ENCODE measurements around the gene FBXL13. TPM values are rescaled to one million over a fixed set of nuclear protein-coding genes. Genes with fewer than 3 reads are reported as not detected.

The FBXL13 gene
- total RNA-seq, 2 donors from 2014 or later, result 0.45 to 1.1 TPM

DNA sequence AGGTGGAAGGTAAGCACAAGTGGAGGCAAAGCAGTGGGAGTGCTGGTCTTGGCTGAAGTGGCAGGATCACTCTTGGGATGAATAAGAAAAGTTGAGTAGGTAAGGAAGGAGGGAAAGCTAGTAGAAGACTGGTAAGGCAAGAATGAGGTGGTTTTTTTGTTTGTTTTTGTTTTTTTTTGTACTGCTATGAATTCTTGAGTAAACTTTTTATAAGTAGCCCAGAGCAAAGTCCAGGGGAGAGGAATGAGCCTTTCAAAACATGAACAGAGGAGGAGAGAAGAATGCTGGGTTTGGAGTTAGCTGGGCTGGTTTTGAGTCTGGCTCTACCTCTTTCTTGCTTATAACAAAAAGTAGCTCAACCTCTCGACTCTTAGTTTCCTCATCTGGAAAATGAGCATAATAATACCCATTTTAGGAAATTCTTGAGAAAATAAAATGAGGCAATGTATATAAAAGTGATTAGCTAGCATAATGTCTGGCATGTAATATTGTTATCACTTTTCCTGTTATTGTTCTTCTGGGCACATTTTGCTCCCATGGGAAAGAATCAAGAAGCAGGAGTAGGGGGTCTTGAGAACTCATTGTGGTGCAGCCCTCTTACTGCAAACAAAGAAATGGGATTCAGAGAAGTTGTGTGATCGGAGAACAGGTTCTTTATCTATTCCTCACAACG is 185.9 kb downstream of the FBXL13 start:
- no peak for ATAC-seq (replicated peaks)

DNA sequence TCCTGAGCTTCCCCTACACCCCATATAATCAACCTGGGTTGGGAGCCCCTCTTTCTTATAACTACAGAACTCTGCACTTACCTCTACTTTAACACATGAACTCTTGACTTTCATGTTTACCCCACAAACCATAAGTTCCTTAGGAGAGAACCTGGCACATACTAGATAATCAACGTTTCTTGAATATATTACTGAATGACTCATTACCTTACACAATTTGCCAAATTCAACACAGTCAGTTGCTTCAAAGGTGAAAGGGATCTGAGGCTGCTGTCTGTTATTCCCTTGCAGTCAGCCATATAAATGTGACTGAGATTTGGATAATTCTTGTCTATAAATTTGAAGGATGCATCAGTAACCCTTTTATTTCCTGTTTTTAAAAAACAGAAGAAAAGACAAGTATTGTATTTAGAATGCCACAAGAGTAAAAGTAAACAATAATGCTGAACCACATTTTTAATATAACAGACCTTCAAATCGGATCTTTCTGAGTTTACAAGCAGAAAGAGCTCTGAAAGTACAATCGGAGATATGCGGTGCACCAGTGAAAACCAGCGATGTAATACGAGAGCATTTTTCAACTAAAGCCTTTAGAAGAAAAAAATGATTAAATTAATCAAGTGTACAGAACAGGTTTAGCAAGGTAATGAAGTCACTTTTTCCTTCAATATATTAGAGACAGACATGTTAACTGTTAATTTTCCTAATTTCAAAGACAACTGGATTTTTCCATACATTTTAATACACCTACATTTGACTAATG is 191.3 kb downstream of the FBXL13 start:
- ATAC-seq (replicated peaks), result no peak
- Mint-ChIP-seq H3K4me1 (no peaks in the 10 kb centered on the region), H3K9me3 (no peaks in the 10 kb centered on the region)

More for the DNA sequence above, 185.9 kb downstream of the FBXL13 start:
- Mint-ChIP-seq H3K36me3 (ENCODE audit: low read depth) (no peaks in the 10 kb centered on the region), H3K27ac (no peak overlapping the region), H3K27me3 (peaks cover 7% of the 10 kb centered on the region), H3K4me3 (no peak overlapping the region), H3K4me1 (no peaks in the 10 kb centered on the region), H3K9me3 (no peaks in the 10 kb centered on the region)

DNA sequence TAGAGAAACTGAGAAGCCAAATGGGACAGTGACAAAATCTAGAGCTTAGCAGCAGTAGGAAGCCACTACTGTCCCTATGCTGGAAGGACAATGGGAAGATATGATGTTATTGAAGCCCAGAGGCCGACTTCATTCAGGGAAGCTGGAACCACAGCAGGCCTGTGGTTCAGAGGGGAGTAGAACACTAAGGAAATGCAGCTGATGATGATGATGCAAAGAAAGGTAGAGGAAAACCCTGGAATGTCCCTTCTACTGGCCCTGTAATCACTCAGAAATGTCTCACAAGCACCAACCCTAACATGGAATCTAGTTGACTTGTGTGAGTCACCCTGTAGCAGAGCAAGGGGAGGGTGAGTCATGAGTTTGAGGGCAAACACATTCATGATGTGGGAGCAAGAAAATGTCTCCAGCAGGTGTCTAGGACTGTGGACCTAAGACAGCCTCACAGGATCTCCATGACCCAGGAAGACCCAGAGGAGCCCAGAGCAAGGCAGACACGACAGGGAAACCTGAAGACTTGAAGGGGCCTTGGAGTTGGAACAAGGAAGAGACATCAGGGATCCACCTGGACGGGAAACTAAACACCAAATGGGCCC is 198.8 kb downstream of the FBXL13 start:
- Mint-ChIP-seq H3K9me3 (peaks cover 4% of the 10 kb centered on the region), H3K27me3 (no peaks in the 10 kb centered on the region), H3K4me1 (peaks cover 25% of the 10 kb centered on the region), H3K4me3 (peak overlapping the region; percentile 33), H3K27ac (peak overlapping the region; percentile 78), H3K36me3 (ENCODE audit: low read depth) (no peaks in the 10 kb centered on the region)
- peak; percentile 91 for ATAC-seq (replicated peaks)

More for the DNA sequence above, 191.3 kb downstream of the FBXL13 start:
- Mint-ChIP-seq H3K27me3 (peaks cover 4% of the 10 kb centered on the region), H3K36me3 (ENCODE audit: low read depth) (no peaks in the 10 kb centered on the region), H3K4me3 (no peak overlapping the region), H3K27ac (no peak overlapping the region)

DNA sequence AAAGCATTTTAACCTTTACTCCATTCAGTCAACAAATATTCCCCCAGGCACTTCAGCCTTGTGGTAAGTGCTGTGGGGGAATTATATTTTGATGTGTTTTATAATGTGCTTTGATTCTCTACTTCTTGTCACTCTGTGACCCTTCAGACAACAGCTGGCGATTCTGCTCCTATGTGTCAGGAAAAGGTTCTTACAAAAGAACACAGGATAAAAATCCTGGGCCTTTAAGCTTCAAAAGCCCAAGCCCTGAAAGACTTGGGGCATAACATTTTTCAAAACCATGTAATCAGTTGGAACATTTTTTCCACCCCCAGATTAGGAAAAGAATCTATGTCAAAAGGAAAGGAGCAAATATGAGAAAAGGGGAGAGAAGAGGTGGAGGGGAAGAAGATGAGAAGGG is 199.6 kb downstream of the FBXL13 start:
- Mint-ChIP-seq H3K9me3 (peaks cover 4% of the 10 kb centered on the region), H3K4me3 (no peak overlapping the region), H3K36me3 (ENCODE audit: low read depth) (no peaks in the 10 kb centered on the region), H3K27me3 (no peaks in the 10 kb centered on the region), H3K27ac (peak overlapping the region; percentile 78), H3K4me1 (peaks cover 25% of the 10 kb centered on the region)
- no peak for ATAC-seq (replicated peaks)

DNA sequence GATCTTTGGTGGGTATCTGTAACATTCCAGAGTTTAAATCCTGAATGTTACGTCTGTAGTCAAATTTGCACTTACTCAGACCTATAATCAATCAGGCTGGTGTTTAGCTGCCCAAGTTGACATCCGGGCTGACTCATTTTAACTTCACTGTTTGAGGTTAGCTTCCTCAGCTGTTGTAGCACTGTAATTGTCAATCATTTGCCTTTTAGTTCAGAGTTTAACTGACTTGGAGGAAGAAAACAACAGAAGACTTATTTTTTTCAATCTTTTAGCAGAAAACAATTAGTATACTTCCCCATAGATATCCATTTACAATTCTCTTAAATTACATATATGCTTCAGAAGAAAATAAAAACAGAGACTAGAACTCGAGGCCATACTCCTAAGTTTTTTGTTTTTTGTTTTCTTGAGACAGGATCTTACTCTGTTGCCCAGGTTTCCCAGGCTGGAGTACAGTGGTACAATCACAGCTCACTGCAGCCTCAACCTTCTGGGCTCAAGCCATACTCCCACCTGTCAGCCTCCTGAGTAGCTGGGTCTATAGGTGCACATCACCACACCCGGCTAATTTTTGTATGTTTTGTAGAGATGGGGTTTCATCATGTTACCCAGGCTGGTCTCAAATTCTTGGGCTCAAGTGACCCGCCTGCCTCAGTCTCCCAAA is 200.3 kb downstream of the FBXL13 start:
- peak overlapping the region; percentile 46 for H3K4me3 Mint-ChIP-seq
- H3K27ac Mint-ChIP-seq, result peak overlapping the region; percentile 77
- ATAC-seq (replicated peaks), result peak; percentile 81
- no peaks in the 10 kb centered on the region for H3K27me3 Mint-ChIP-seq
- H3K36me3 Mint-ChIP-seq (ENCODE audit: low read depth), result no peaks in the 10 kb centered on the region
- H3K9me3 Mint-ChIP-seq, result peaks cover 4% of the 10 kb centered on the region
- peaks cover 25% of the 10 kb centered on the region for H3K4me1 Mint-ChIP-seq

DNA sequence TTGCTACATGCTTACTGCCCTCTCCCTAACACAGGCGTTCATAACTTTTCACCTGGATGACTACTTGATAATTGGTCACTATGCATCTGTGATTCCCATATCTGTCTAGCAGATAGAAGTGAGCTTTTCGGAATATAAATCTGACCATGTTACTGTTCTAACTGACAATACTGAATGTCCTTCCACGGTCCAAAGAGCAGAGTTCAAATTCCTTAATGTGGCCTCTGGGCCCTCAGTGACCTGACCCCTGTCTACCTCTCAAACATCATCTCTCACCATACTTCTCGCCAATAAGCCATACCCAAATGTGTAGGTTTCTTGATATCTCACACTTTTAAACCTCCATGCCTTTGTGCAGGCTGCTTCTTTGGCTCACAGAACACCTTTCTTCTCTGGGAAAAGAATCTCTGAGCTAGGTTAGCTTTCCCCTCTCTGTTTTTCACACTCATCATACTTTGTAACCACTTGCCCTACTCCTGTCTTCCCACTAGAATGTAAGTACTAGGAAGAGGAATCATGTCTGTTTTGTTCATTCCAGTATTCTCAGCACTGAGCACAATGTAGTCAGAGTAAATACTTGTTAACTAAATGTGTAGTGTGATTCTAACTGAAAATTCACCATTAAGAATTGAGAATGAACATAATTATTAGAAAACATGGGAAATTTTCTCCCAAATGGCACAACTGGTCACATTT is 201.0 kb downstream of the FBXL13 start:
- H3K4me1 Mint-ChIP-seq, result peaks cover 25% of the 10 kb centered on the region
- H3K27ac Mint-ChIP-seq, result peak overlapping the region; percentile 77
- no peaks in the 10 kb centered on the region for H3K27me3 Mint-ChIP-seq
- H3K9me3 Mint-ChIP-seq, result peaks cover 4% of the 10 kb centered on the region
- H3K36me3 Mint-ChIP-seq (ENCODE audit: low read depth), result no peaks in the 10 kb centered on the region
- H3K4me3 Mint-ChIP-seq, result peak overlapping the region; percentile 46
- ATAC-seq (replicated peaks), result peak; percentile 30

DNA sequence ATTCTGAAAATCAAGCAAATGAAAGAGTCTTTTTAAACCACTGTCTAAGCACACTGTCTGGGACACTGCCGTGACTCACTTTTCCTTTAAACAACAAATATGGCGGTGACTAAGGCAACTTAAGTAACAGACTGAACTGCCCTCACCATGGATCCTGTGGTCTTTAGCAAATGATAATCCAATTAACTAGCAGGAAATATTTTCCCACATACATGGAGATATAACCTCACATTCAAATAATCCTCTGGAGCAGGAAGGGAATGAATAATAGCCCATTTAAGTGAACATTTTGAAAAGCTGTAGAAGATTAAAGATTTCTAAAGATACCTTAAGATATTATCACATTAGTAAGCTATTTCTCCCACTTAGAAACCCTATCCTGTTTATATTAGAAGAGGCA is 202.1 kb downstream of the FBXL13 start:
- Mint-ChIP-seq H3K27ac (peak overlapping the region; percentile 26), H3K36me3 (ENCODE audit: low read depth) (no peaks in the 10 kb centered on the region), H3K9me3 (peaks cover 4% of the 10 kb centered on the region), H3K27me3 (no peaks in the 10 kb centered on the region), H3K4me3 (no peak overlapping the region), H3K4me1 (peaks cover 25% of the 10 kb centered on the region)
- no peak for ATAC-seq (replicated peaks)

DNA sequence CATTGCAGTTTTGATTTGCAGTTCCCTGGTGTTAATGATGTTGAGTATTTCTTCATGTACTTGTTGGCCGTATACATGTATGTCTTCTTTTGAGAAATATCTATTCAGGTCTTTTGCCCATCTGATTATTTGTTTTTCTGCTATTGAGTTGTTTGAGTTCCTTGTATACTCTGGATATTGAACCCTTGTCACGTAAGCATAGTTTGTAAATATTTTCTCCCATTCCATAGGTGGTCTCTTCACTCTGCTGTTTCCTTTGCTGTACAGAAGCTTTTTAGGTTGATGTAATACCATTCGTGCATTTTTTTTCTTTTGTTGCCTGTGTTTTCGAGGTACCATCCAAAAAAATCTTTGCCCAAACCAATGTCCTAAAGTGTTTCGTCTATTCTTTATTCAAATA is 205.4 kb downstream of the FBXL13 start:
- Mint-ChIP-seq H3K4me1 (peaks cover 10% of the 10 kb centered on the region), H3K36me3 (ENCODE audit: low read depth) (no peaks in the 10 kb centered on the region), H3K4me3 (no peak overlapping the region), H3K9me3 (no peaks in the 10 kb centered on the region), H3K27ac (no peak overlapping the region), H3K27me3 (peaks cover 3% of the 10 kb centered on the region)
- ATAC-seq (replicated peaks), result no peak

DNA sequence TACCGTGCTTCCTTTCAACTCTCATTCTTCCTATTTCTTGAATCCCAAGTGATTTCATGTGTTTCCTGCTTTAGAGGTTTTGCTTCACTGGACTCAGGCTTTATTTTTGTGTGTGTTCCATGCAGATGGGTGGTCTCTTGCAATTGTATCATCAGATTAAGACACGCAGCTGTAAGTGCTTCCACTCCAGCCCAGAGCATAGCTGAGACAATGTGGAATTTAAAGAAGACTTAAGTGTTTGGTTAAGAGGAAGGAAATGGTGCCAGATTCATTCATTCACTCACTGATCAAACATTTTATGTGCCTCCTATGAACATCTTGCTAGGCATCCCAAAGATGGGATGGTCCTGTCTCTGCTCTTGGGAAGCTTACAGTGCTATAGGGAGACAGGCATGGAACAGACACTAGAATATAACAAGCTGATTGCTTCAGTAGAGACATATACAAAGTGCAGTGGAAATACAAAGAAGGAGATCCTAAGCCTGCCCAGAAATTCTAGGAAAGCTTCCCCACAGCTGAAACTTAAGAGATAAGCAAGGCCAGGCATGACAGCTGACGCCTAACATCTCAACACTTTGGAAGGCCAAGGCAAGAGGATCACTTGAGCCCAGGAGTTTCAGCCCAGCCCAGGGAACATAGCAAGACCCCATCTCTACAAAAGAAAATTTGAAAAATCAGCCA is 207.9 kb downstream of the FBXL13 start:
- no peak for ATAC-seq (replicated peaks)
- Mint-ChIP-seq H3K36me3 (ENCODE audit: low read depth) (no peaks in the 10 kb centered on the region), H3K9me3 (no peaks in the 10 kb centered on the region), H3K4me3 (no peak overlapping the region), H3K27ac (no peak overlapping the region), H3K4me1 (no peaks in the 10 kb centered on the region), H3K27me3 (peaks cover 3% of the 10 kb centered on the region)

DNA sequence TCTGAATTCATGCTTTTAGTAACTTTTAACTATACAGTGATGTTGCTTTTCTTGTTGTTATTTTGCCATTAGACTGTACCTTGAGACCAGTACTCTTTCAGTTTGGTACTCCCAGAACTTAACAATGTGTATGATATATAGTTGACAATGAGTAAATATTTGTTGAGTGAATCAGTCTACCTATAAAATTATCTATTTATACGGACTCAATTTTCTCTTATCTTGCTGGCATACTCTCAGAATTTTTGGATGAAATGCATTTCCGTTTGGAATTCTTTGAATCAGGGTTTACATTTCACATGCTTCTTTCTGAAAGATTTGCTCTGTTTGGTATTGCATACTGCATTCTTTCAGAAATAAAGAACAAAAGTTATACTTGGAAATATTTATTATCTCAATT is 209.6 kb downstream of the FBXL13 start:
- ATAC-seq (replicated peaks), result no peak
- Mint-ChIP-seq H3K27ac (no peak overlapping the region), H3K9me3 (no peaks in the 10 kb centered on the region), H3K27me3 (peaks cover 3% of the 10 kb centered on the region), H3K36me3 (ENCODE audit: low read depth) (no peaks in the 10 kb centered on the region), H3K4me1 (no peaks in the 10 kb centered on the region), H3K4me3 (no peak overlapping the region)

DNA sequence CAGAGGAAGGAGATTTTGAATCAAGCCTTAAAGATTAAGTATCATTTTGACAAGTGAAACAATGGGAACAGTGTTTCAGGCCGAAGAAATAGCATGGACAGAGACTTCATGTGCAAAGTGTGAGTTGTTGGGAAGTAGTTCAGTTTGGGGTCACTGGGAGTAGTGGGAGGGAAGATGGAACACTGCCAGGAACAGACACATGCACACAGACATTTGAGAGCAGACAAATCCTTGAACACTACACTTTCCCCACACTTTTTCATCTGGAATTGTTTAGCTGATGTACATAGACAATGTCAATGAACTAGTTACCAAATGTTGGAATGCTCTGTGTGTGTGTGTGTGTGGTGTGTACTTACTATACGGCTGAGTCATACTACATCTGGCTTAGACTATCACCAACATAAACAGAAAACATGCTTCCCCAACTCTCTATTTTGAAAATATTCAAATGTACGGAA is 214.2 kb downstream of the FBXL13 start:
- no peak for ATAC-seq (replicated peaks)
- no peaks in the 10 kb centered on the region for H3K27me3 Mint-ChIP-seq
- H3K27ac Mint-ChIP-seq, result no peak overlapping the region
- no peaks in the 10 kb centered on the region for H3K4me1 Mint-ChIP-seq
- H3K9me3 Mint-ChIP-seq, result no peaks in the 10 kb centered on the region
- H3K4me3 Mint-ChIP-seq, result no peak overlapping the region
- H3K36me3 Mint-ChIP-seq (ENCODE audit: low read depth), result no peaks in the 10 kb centered on the region

DNA sequence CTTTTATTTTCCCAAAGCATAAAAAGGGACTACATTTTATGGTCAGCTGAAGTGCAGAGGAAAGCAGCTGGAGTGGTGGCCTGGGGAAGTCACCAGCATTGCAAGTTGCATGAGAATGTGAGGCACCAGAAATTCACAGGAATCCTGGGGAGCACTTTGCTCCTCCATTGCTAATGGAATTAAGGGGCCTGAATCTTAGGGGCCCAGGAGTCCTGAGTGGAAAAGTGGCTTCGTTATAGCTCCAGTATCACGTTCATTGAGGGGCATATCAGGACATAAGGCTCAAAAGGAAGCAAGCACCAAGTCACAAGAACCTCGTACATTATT is 214.8 kb downstream of the FBXL13 start:
- no peak overlapping the region for H3K27ac Mint-ChIP-seq

DNA sequence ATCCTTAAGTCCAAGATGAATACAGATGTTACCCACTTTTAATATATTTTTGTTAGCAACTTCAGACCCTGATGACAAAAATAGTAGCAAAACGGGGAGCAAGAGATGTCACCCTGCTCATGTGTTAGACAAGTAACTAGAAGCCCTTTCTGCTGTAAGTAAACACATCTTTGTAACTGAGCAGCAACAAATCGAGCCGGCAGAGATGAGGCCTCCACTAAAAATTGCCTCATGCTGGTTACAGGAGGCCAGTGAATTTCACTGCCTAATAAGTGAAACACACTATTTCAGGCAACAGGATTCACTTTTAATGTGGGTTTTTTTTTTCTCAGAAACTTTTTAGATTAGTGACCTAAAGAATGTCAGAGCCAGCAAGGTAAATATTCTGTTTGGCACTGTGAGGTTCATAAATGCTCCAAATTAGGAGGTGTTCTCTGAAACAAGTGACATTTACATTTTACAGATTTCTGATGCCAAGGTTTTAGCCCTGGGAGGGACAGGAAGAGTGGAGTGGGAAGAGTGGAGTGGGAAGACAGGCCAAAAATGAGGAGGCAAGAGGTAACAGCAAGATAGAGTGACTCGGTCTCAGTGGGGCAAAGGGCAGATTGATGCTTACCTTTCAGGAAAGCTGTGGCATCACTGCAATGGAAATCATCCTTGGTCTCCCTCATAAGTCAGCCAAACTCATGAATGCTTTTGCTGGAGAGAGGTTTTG is 215.4 kb downstream of the FBXL13 start:
- H3K4me3 Mint-ChIP-seq, result no peak overlapping the region
- H3K27ac Mint-ChIP-seq, result no peak overlapping the region
- no peaks in the 10 kb centered on the region for H3K27me3 Mint-ChIP-seq
- no peaks in the 10 kb centered on the region for H3K36me3 Mint-ChIP-seq (ENCODE audit: low read depth)
- ATAC-seq (replicated peaks), result no peak
- H3K4me1 Mint-ChIP-seq, result no peaks in the 10 kb centered on the region
- no peaks in the 10 kb centered on the region for H3K9me3 Mint-ChIP-seq

More for the DNA sequence above, 214.8 kb downstream of the FBXL13 start:
- Mint-ChIP-seq H3K4me3 (no peak overlapping the region), H3K36me3 (ENCODE audit: low read depth) (no peaks in the 10 kb centered on the region), H3K9me3 (no peaks in the 10 kb centered on the region), H3K27me3 (no peaks in the 10 kb centered on the region), H3K4me1 (no peaks in the 10 kb centered on the region)
- ATAC-seq (replicated peaks), result no peak
